NT2/D1 (cell line): Measurements from ENCODE around the gene COL11A1.

Experiments
- DNase-seq: peaks from one replicate; pipeline ENCODE4 v3.0.0-alpha.2; 2011; ENCODE audit warnings: low read depth, low spot score
- H3K27me3 ChIP-seq: 2 replicates; pipeline ENCODE4 v1.6.0; 2011; ENCODE audit warnings: mild to moderate bottlenecking; ENCODE audit not compliant: insufficient read length, insufficient read depth
- H3K36me3 ChIP-seq: 2 replicates; pipeline ENCODE4 v1.6.1; 2011; ENCODE audit warnings: mild to moderate bottlenecking, low read length, mixed read lengths; ENCODE audit not compliant: insufficient read depth, insufficient read length
- H3K4me1 ChIP-seq: 2 replicates; pipeline ENCODE4 v1.5.1; 2011; ENCODE audit not compliant: insufficient read depth, insufficient read length
- H3K4me3 ChIP-seq: 2 replicates; pipeline ENCODE4 v1.5.1; 2011; ENCODE audit warnings: low read depth; ENCODE audit not compliant: insufficient read length
- H3K9ac ChIP-seq: 2 replicates; pipeline ENCODE4 v1.6.0; 2011; ENCODE audit warnings: low read depth; ENCODE audit not compliant: insufficient read length
- H3K9me3 ChIP-seq: 2 replicates; pipeline ENCODE4 v1.5.1; 2011; ENCODE audit warnings: mild to moderate bottlenecking, low read length; ENCODE audit not compliant: insufficient read depth
- SUZ12 ChIP-seq: IDR thresholded peaks from 2 replicates; pipeline ENCODE4 v1.6.1; 2011; ENCODE audit not compliant: insufficient read length, insufficient read depth; ENCODE audit errors: extremely low read depth
- YY1 ChIP-seq: IDR thresholded peaks from 2 replicates; pipeline ENCODE4 v1.6.1; 2011; ENCODE audit not compliant: insufficient read length, insufficient read depth
- ZNF274 ChIP-seq: IDR thresholded peaks from 2 replicates; pipeline ENCODE4 v1.6.1; 2011; ENCODE audit warnings: mild to moderate bottlenecking, low read depth, low read length

Gene COL11A1

DNA sequence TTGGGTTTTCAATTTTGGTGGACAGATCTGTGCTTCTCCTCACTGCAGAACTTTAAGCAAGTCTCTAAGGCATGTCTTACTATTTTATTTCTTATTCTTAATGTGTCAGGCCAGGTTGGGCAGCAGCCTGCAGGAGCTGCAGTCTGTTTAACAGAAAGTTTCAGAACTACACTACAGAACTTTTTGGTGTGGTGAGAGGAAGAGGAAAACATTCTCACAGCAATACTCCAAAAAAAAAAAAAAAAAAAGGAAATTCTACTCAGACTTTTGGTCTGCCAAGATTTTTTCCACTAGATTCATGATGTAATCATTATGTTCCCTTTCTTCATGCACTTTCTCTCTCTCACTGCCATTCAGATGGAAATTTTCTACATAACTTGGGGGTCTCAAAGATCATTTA is 255.2 kb downstream of the COL11A1 start:
- no peaks in the 10 kb centered on the region for H3K27me3 ChIP-seq
- no peaks in the 10 kb centered on the region for H3K36me3 ChIP-seq
- no peaks in the 10 kb centered on the region for H3K4me1 ChIP-seq
- H3K4me3 ChIP-seq: no peak overlapping the region
- H3K9ac ChIP-seq: no peak overlapping the region
- H3K9me3 ChIP-seq: peaks cover 19% of the 10 kb centered on the region
- TF ChIP-seq ZNF274 (no peak), SUZ12 (no peak), YY1 (no peak)
- no peak for DNase-seq

DNA sequence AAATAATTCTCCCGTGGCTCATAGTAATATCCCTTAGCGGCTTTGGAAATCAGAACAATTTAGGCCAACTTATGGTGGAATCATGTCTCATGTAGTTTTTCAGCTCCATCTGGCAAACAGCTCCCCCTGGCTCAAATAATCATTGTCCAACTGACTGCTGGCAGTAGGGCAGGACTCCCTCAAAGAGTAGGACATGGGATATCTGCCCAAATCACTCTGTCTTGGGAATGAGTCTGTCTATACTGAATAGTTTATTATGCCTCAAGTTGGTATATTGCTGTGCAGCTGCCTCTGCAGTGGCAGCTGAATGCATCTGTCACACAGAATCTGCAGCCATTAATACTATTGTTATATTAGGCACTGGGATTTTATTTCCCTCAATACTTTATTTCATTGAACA is 255.7 kb downstream of the COL11A1 start:
- no peaks in the 10 kb centered on the region for H3K27me3 ChIP-seq
- H3K36me3 ChIP-seq: no peaks in the 10 kb centered on the region
- no peaks in the 10 kb centered on the region for H3K4me1 ChIP-seq
- H3K9me3 ChIP-seq: peaks cover 19% of the 10 kb centered on the region
- no peak for DNase-seq
- no peak for TF ChIP-seq SUZ12
- no peak overlapping the region for H3K4me3 ChIP-seq
- H3K9ac ChIP-seq: no peak overlapping the region

DNA sequence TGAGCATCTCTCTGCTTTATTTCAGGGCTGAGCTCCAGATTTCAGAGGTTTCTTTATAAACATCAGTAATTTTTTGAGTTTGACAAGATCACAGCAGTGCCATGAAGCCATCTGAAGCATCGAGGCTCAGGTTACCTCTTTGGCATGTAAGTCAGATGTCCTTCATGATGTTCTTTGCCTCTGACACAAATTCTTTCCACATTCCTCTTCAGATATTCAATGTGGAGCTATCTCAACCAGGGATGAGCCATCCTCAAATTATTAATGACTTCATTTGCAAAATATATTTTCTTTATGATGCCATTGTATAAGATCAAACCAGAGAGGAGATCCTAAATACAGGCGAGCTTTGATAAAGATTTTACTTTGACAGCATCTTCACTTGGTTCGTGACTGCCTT is 256.7 kb downstream of the COL11A1 start:
- no peak overlapping the region for H3K9ac ChIP-seq
- H3K4me1 ChIP-seq: no peaks in the 10 kb centered on the region
- H3K4me3 ChIP-seq: no peak overlapping the region
- no peaks in the 10 kb centered on the region for H3K27me3 ChIP-seq
- no peak for TF ChIP-seq SUZ12
- no peak for TF ChIP-seq ZNF274
- TF ChIP-seq YY1: no peak
- no peaks in the 10 kb centered on the region for H3K36me3 ChIP-seq
- peaks cover 18% of the 10 kb centered on the region for H3K9me3 ChIP-seq
- DNase-seq: no peak

DNA sequence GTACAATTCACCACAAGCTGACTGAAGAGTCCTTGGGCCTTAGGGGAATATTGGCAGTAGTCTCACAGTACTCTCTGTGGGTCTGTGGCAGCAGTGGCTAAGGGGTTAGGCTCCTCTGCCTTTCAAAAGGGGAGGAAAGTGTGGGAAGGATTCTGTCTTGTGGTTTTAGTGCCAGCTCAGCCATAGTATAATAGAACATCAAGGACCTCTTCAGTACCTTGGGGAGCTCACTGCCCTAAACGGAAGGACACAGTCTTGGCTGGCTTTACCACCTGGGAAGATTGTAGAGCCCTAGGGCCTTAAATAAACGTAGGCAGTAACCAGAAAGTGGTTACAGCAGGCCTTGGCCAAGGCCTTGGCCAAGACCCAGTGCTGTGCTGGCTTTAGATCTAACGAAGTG is 265.7 kb downstream of the COL11A1 start:
- no peaks in the 10 kb centered on the region for H3K36me3 ChIP-seq
- no peak overlapping the region for H3K9ac ChIP-seq
- no peaks in the 10 kb centered on the region for H3K27me3 ChIP-seq
- TF ChIP-seq SUZ12 (no peak), ZNF274 (no peak), YY1 (no peak)
- DNase-seq: no peak
- H3K4me1 ChIP-seq: no peaks in the 10 kb centered on the region
- H3K4me3 ChIP-seq: no peak overlapping the region
- H3K9me3 ChIP-seq: no peaks in the 10 kb centered on the region

DNA sequence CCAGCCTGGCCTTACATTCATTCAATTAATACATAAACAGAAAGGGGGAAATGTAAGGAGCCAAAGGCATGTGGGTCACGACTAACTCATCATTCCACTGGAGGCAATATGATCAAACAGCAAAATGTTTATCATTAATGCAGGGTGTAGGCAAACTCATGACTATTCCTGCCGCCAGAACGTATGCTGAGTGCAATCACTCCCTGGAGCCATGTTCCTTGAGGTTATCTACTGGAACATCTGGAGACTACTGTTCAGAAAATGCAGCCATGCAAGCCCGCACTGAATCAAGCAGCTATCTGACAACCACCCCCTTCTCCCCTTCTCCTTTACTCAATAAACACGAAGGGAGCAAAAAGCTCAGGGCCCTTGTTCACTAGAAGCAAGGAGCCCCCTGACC is 267.6 kb downstream of the COL11A1 start:
- no peak for DNase-seq
- Histone ChIP-seq H3K9ac (no peak overlapping the region), H3K4me1 (no peaks in the 10 kb centered on the region), H3K36me3 (no peaks in the 10 kb centered on the region), H3K27me3 (no peaks in the 10 kb centered on the region), H3K9me3 (no peaks in the 10 kb centered on the region), H3K4me3 (no peak overlapping the region)
- no peak for TF ChIP-seq YY1

DNA sequence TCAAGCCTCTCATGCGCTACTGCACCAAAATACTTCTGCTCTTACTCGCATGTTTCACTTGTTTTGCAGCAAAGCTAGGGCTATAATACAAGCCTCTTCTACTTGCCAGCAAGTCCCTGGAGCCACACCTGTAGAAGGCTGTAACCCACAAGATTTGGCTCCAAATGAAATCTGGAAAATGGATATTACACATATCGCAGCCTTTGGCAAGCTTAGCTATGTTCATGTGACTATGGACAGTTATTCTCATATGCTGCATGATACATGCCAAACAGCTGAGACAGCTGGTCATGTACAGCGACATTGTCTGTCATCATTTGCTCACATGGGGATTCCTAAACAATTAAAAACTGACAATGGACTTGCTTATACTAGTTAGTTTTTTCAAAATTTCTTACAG is 270.3 kb downstream of the COL11A1 start:
- no peak overlapping the region for H3K9ac ChIP-seq

DNA sequence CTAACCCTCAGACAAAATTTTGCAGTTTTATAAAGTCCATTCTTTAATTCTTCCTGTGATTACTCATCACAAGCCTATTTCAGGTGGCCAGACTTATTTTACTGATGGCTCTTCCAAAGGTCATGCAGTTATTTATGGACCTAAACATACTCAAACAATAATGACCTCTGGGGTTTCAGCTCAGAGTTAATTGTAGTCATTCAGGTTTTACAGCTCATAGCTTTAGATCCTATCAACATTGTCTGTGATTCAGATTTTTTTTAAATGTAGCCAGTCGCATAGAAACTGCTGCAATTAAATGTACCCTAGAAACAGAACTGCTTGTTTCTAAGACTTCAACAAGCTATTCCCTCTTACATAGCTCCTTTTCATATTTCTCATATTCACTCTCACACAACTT is 270.8 kb downstream of the COL11A1 start:
- Histone ChIP-seq H3K4me1 (no peaks in the 10 kb centered on the region), H3K4me3 (no peak overlapping the region), H3K27me3 (no peaks in the 10 kb centered on the region), H3K9ac (no peak overlapping the region), H3K9me3 (no peaks in the 10 kb centered on the region), H3K36me3 (no peaks in the 10 kb centered on the region)
- TF ChIP-seq YY1 (no peak), SUZ12 (no peak), ZNF274 (no peak)
- DNase-seq: no peak

More for the DNA sequence above, 270.3 kb downstream of the COL11A1 start:
- TF ChIP-seq SUZ12: no peak
- TF ChIP-seq YY1: no peak
- TF ChIP-seq ZNF274: no peak
- Histone ChIP-seq H3K4me1 (no peaks in the 10 kb centered on the region), H3K4me3 (no peak overlapping the region), H3K36me3 (no peaks in the 10 kb centered on the region), H3K27me3 (no peaks in the 10 kb centered on the region), H3K9me3 (no peaks in the 10 kb centered on the region)
- no peak for DNase-seq

DNA sequence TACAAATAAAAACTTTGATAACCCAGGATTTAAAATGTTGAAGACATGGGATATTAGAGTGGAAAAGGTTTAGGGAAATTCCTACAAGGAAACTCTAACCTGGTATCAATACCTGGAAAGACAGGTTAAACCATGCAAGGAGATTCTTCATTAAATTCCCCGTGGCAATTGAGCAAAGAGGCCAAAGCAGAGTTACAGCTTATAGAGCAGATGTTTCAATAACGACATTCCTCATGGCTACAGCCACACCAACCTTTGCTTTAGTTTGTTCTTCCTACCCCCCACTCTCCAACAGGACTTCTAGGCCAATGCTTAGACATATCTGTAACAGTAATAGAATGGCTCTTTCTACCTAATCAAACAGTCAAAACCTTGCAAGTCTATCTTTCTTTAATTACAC is 271.3 kb downstream of the COL11A1 start:
- H3K4me1 ChIP-seq: no peaks in the 10 kb centered on the region
- TF ChIP-seq SUZ12: no peak
- no peak for TF ChIP-seq YY1
- no peak for TF ChIP-seq ZNF274
- DNase-seq: no peak

More for the DNA sequence above, 271.3 kb downstream of the COL11A1 start:
- no peaks in the 10 kb centered on the region for H3K36me3 ChIP-seq
- H3K9me3 ChIP-seq: no peaks in the 10 kb centered on the region
- no peak overlapping the region for H3K9ac ChIP-seq
- no peaks in the 10 kb centered on the region for H3K27me3 ChIP-seq
- H3K4me3 ChIP-seq: no peak overlapping the region
